ENCODE data around the gene TRDN.

TRDN gene

DNA sequence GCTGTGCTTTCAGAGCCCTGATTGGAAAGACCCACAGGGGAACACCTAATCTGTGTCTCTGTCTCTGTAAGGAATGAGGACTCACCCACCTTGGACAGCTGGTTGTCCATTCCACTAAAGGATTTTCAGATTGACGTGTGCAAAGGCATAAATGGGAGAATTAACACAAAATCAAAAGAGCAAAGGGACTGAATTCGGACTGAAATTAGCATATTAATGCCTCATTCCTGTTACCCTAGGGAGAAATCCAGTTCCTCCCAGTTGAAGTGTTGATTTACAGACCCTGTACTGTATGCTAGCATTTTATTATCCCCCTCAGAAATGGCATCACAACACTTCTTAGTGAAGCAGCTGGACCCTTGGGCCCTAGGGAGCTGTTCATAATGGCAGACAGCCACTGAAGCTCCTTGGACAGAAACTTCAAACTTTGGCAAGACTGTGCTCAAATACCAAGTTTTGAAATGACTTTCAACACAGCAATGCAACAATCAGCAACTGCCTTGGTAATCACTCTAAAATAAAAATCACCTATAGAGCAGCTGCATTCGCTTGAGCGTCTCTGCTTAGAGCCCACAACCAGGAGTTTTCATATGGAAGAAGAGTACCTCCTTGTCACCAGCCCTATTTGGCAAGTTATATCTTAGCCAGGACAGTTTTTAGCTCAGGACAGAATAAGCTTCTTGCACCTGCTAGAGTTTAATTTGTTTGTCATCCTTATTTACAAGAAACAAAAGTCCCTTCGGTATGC lies 118.1 kb downstream of the TRDN start:
- H3K4me3 ChIP-seq (ENCODE audit: low read length): no peak overlapping the region
- no peak for TF ChIP-seq CTCF (conservative IDR thresholded peaks at IDR 0.05; ENCODE audit: low read depth, low read length)
- no peak for DNase-seq (ENCODE audit: low read depth)

- no peak for TF ChIP-seq CTCF (conservative IDR thresholded peaks at IDR 0.05; ENCODE audit: low read depth, low read length)
- no peak overlapping the region for H3K4me3 ChIP-seq (ENCODE audit: low read length)
- DNase-seq (ENCODE audit: low read depth): no peak
Observed at GRCh38 chr6:123515715-123516114, 121.0 kb downstream of the TRDN start.

- no peak overlapping the region for H3K4me3 ChIP-seq (ENCODE audit: low read length)
- DNase-seq (ENCODE audit: low read depth): no peak
- no peak for TF ChIP-seq CTCF (conservative IDR thresholded peaks at IDR 0.05; ENCODE audit: low read depth, low read length)
Observed at GRCh38 chr6:123509112-123509511, 127.6 kb downstream of the TRDN start.

- no peak for DNase-seq (ENCODE audit: low read depth)
- TF ChIP-seq CTCF (conservative IDR thresholded peaks at IDR 0.05; ENCODE audit: low read depth, low read length): no peak
- H3K4me3 ChIP-seq (ENCODE audit: low read length): no peak overlapping the region
Observed at GRCh38 chr6:123508290-123508689, 128.5 kb downstream of the TRDN start.

DNA sequence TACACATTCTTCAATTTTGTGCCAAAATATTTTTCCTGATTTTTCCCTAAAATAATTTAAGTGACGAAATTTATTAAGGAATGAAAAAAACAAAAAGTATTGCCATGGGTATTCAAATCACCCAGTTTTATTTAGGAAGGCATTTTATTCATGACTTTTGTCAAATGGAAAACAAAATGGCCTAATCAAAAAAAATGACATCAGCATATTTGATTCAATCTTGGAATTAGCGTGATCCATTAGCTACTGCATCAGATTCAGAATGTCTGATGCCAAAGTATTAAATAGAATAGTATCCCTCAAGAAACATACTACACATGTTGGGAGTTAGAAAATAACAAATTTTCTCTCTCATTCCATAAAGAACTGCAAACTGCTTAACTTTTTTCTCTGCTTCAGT lies 129.2 kb downstream of the TRDN start:
- no peak for TF ChIP-seq CTCF (conservative IDR thresholded peaks at IDR 0.05; ENCODE audit: low read depth, low read length)
- DNase-seq (ENCODE audit: low read depth): no peak
- H3K4me3 ChIP-seq (ENCODE audit: low read length): no peak overlapping the region

- no peak for DNase-seq (ENCODE audit: low read depth)
- no peak for TF ChIP-seq CTCF (conservative IDR thresholded peaks at IDR 0.05; ENCODE audit: low read depth, low read length)
- no peak overlapping the region for H3K4me3 ChIP-seq (ENCODE audit: low read length)
Observed at GRCh38 chr6:123503619-123504018, 133.1 kb downstream of the TRDN start.

DNA sequence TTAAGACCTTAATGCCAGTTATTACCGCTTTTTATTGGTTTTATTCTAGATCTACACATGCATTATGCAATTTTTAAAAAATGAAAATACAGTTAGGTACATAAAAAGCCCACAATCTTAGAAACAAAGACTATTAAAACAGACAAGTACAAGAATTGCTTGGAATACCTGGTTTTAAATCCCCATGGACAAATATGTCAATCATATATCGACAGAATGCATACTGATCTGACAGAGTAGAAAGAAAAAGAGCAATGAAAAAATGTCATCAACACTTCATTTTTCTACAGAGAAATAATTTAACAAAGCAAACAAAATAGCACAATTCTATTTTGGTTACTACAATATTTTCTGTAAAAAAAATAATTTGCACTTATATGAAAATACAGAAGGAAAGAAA lies 139.7 kb downstream of the TRDN start:
- no peak for TF ChIP-seq CTCF (conservative IDR thresholded peaks at IDR 0.05; ENCODE audit: low read depth, low read length)
- H3K4me3 ChIP-seq (ENCODE audit: low read length): no peak overlapping the region
- DNase-seq (ENCODE audit: low read depth): no peak
